ENCODE results near the gene CEP192.

DNA sequence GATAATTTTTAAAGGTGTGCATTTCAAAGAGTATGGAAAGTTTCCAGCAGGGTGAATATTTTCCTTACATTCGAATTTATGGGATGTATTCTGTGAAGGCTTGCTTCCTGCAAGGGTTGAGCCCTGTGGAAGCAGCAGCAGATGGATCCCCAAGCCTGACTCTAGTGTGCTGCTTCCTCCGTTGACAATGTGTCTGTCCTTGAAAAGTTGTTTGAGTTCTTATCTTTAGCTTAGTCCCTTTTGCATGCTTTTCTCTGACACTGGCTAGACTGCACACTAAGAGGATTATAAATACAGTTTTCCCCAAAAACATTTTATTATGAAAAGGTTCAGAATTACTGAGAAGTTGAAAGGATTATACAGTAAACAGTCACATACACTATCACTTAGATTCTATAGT is 86.3 kb downstream of the CEP192 start:
- TF ChIP-seq, protein P1, sequence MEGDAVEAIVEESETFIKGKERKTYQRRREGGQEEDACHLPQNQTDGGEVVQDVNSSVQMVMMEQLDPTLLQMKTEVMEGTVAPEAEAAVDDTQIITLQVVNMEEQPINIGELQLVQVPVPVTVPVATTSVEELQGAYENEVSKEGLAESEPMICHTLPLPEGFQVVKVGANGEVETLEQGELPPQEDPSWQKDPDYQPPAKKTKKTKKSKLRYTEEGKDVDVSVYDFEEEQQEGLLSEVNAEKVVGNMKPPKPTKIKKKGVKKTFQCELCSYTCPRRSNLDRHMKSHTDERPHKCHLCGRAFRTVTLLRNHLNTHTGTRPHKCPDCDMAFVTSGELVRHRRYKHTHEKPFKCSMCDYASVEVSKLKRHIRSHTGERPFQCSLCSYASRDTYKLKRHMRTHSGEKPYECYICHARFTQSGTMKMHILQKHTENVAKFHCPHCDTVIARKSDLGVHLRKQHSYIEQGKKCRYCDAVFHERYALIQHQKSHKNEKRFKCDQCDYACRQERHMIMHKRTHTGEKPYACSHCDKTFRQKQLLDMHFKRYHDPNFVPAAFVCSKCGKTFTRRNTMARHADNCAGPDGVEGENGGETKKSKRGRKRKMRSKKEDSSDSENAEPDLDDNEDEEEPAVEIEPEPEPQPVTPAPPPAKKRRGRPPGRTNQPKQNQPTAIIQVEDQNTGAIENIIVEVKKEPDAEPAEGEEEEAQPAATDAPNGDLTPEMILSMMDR (IDR thresholded peaks at IDR 0.05; ENCODE audit: insufficient read depth, low read length) = no peak
- TF ChIP-seq POLR2AphosphoS5 (IDR thresholded peaks at IDR 0.05; ENCODE audit: low read depth) = no peak

All from HL-60 (cell line).